GM21528 (cell line): ENCODE results near the gene CCDC40.
"Not testable (repeated sequence)": the region's sequence is repeated elsewhere in the genome, so short reads cannot be mapped to it uniquely, and the experiment has no call there.

ENCODE experiments used
- ATAC-seq: cut with Tn5 transposase; IDR thresholded peaks from one replicate; pipeline ENCODE4 v1.9.1; 2021; ENCODE audit warnings: mild to moderate bottlenecking, moderate library complexity; ENCODE audit not compliant: unreplicated experiment, low FRiP score

The CCDC40 gene

DNA sequence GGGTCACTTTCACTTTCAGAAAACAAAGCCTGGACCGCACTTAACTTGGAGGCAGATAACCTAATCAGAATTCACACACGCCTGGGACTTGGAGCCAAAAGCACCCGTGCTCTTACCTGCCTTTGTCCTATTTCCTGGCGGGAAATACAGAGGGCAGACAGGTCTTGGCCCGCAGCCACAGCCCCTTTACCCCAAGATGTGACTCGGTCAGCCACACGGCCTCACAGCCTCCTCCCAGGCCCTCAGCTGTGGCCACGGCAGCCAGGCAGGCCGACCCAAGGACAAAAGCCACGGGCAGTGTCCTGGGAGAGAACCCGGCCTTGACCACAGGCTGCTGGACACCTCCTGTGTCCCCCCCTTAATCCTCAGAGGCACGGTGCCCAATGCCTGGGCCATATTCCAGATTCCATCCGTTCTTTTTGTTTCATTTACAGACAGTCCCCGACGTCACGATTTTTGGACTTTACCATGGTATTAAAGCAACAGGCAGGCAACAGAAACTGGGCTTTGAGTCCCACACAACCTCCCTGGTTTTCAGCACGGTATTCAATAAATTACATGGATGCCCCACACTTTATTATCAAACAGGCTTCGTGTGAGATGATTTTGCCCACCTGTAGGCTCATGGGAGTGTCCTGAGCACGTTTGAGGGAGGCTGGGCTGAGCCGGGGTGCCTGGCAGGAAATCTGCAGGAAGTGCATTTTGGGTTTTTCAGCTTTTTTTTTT, 34.8 kb downstream of the CCDC40 start:
- no peak for ATAC-seq

DNA sequence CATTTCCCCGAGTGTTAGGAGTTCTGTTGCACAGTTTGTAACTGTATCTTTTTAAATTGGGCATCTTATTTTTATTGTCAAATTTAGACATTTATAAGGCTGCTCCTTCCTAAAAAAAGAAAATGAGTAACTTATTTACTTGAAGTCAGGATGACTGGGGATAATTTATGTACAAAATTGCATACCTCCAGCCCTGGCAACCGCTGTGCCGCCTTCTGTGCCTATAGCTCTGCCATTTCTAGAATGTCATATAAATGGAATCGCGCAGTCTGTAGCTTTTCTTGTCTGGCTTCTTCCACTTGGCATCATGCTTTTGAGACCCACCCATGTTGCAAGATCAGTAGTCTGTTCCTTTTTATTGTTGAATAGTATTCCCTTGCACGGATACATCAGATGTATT, 36.0 kb downstream of the CCDC40 start:
- no peak for ATAC-seq

DNA sequence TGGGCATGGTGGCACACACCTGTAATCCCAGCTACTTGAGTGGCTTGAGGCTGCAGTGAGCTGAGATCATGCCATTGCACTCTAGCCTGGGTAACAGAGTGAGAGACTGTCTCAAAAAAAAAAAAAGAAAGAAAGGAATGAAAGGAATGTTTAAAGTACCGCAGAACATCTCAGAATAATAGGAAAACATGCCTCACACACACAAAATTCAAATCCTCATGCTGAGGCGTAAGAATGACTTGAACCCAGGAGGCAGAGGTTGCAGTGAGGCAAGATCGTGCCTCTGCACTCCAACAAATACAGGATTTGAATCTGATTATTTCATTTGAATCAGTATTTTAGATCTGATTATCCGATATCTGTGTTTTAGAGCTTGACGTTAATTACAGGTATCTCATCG, 43.6 kb downstream of the CCDC40 start:
- no peak for ATAC-seq

DNA sequence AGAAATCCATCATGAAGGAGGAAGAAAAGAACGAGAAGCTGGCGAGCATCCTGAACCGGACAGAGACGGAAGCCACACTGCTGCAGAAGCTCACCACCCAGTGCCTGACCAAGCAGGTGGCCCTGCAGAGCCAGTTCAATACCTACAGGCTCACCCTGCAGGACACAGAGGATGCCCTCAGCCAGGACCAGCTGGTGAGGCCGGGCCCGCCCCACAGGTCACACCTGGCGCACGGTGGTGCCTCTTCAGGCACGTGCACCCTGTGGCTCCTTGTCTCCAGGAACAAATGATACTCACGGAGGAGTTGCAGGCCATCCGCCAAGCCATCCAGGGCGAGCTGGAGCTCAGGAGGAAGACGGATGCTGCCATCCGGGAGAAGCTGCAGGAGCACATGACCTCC, 45.2 kb downstream of the CCDC40 start:
- no peak for ATAC-seq

DNA sequence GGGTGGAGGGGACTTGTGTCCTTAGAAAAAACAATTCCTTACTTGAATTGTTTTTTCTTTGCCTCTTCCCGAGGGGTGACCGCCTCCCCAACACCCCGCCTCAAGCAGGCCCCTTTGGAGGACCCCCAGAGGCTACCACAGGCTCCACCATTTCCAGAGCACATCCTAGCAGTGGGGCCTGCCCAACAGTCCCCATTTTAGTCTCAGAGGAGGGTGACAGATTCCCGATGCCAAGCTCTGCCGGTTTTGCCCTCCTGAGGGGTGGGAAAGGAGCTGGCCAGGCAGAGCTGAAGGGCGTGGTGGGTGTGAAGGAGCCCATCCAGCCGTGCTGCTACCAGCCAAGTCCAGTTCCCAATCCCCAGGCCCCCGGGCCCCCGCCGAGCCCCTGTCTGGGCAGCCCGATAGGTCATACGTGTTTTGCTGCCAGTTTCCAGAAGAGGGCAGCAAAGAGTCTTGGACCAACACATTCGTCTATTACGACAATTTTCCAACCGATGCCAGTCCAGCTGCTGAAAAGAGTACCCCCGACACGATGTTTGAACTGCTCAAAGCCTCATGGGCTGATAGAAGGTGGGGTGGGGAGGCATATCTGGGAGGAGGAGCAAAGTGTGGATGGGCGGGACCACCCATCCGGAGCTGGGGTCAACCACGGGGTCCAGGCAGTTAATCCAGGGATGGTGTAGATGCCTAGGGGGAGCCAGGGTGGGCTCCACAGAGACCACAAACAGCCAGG, 46.1 kb downstream of the CCDC40 start:
- ATAC-seq = no peak

DNA sequence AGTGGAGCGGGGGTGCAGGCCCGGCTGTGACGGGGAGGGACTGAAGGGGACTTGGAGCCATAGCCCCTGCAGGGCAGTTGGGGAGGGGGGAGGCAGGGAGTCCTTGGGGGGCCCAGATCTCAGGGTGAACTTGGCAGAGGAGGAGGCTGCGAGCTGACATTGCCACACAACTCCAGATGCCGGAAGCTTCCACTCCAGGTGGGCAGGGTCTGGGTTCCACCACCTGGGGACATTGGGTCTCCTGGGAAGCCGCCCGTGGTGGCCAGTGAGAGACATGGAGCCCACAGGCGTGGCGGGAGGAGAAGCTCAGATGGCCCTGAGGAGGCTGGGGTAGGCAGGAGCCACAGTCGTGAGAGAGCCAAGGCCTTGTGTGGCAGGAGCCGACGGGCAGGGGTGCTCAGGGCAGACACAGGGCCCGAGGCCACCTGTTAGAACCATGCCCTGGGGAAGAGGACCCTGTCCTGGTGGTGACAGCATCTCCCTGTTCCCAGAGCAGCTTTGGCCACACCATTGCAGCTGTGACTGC, 46.8 kb downstream of the CCDC40 start:
- no peak for ATAC-seq

DNA sequence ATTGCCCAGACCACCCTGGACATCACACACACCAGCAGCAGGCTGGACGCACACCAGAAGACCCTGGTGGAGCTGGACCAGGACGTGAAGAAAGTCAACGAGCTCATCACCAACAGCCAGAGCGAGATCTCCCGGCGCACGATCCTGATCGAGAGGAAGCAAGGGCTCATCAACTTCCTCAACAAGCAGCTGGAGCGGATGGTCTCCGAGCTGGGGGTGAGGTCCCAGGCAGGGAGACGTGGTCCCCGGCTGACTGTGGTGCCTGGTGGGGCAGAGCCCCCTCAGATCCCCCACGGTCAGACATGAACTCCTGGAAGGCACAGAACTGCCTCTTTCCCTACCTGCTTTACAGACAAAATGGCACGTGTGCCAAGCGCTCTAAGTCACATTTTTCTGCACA, 48.3 kb downstream of the CCDC40 start:
- ATAC-seq = no peak

DNA sequence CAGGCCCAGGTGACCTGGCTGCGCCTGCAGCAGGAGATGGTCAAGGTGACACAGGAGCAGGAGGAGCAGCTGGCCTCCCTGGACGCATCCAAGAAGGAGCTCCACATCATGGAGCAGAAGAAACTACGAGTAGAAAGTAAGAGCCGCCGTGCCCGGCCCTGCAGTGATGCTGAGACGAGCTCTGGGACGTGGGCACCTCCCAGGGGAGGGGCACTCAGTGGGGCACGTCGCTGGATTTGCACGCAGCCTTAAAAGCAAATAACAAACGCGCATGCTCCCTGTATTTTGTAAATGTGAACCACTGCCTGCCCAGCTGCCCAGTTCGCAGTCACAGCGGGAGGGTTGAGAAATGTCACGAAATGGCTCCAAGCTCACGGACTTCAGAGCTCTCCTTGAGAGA, 49.6 kb downstream of the CCDC40 start:
- ATAC-seq = no peak

DNA sequence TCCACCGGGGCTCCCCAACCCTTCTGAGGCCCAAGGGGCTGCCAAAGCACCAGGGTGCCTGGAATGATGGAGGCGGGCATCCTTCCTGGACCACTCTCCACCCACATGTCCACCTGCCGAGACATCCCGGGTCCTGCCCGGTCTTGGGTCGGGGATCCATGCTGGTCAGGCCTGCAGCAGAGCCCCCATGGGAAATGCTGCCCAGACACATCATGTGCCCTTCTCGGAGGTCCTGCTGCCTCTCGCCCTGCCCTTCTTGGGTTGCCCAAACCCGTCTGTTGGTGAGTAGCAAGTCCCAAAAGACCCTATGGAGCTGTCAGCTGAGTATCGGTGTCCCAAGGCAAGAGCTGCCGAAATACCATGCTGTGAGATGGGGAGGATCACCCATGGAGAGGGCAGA, 50.2 kb downstream of the CCDC40 start:
- no peak for ATAC-seq

DNA sequence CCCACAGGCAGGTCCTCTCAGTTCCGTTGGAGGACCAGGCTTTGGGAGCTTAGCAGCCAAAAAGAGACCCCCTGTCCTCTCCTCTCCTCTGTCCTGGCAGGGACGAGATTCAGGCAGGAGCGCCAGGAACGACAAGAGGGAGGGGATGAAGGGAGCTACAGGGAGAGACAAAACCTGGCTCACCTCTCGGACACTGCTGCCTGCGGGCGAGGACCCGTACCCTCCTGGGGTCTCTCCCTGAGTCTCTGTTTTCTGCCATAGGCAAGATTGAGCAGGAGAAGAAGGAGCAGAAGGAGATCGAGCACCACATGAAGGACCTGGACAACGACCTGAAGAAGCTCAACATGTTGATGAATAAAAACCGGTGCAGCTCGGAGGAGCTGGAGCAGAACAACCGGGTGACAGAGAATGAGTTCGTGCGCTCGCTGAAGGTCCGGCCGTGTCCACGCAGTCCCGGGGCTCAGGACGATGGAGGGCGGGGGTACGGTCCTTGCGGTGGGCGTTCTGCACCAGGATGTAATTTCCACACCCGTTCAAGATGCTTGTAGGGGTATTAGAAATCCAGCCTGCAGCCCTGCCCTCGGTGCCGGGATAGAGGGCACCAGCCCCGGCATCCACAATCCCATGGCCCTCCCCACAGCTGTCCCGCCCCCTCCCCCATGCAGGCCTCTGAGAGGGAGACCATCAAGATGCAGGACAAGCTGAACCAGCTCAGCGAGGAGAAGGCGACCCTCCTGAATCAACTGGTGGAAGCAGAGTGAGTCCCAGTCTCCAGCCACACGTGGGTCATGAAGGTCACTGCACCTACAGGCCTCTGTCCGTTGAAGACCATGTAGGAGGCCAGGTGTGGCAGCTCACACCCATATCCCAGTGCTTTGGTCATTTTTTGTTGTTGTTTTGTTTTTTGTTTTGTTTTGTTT, 51.2 kb downstream of the CCDC40 start:
- no peak for ATAC-seq

DNA sequence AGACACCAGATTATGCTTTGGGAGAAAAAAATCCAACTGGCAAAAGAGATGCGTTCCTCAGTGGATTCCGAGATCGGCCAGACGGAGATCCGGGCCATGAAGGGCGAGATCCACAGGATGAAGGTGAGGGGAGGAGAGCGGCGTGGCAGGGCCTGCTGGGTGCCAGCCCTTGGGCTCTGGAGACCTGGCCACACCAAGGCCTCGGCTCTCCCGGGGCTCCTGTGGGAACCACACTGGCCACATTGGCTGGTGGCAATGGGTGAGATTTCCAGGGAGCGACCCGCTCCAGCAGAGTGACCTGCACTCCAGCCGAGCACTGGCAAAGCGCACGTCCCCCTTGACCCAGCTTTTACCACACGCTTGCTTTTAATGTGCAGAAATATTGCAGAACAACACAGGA, 53.3 kb downstream of the CCDC40 start:
- no peak for ATAC-seq

DNA sequence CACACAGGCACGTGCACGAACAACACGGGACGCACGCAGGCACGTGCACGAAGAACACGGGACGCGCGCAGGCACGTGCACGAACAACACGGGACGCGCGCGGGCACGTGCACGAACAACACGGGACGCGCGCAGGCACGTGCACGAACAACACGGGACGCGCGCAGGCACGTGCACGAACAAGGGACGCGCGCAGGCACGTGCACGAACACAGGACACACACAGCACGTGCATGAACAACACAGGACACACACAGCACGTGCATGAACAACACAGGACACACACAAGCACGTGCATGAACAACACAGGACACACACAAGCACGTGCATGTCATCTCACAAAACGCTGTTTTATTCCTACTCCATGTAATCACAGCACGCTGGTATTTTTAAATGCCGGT, 53.7 kb downstream of the CCDC40 start:
- ATAC-seq = not testable (repeated sequence)

DNA sequence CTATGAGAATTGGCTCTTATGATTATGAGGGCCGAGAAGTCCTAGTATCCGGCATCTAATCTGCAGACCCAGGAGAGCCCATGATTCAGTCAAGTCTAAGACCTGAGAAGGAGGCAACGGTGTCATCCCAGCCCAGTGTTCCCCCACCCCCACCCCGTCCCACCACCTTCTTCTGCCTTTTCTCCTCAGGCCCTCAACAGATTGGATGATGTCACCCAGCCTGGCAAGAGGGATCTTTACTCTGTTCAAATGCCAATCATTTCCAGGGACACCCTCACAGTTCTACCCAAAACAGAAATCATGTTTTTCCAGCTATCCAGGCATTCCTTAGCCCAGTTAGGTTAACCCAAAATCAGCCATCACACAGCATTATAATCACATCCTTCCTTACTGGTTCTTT, 54.9 kb downstream of the CCDC40 start:
- no peak for ATAC-seq

DNA sequence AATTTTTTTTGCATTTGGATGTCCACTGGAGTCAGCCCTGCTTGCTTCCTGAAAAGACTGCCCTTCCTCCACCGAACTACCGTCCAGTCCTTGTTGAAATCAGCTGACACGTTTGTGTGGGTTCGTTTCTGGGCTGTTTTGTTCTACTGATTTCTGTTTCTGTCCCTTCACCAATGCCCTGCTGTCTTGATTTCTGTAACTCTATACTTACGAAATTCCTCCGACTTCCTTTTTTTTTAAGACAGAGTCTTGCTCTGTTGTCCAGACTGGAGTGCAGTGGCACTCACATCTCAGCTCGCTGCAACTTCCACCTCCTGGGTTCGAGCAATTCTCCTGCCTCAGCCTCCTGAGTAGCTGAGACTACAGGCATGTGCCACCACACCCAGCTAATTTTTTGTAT, 56.5 kb downstream of the CCDC40 start:
- ATAC-seq = no peak

DNA sequence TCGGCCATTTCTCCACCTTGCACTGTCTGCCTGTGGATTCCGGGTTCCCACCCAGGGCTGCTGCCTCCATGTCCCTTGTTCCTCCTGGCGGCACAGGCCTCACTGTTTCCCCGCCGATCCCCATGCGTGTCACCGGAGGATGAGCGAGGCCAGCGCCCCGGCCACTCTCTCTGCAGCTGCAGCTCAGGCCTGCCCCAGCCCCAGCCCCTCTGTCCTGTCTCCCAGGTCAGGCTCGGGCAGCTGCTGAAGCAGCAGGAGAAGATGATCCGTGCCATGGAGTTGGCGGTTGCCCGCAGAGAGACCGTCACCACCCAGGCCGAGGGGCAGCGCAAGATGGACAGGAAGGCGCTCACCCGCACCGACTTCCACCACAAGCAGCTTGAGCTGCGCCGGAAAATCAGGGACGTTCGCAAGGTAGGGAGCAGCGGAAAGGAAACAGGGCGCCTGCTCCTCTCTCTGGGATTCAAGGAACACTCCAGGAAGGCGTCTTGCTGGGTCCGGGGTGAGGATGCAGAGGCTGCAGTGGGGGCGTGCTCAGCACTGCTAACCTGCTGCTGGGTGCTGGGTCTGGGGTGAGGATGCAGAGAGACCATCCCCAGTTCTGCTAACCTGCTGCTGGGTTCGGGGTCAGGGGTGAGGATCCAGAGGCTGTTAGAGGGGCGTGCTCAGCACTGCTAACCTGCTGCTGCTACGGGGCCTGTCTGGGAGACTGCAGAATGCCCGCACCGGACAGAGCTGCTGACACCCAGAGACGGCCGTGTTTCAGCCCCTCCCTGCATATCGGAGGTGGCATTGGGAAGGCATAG, 58.8 kb downstream of the CCDC40 start:
- ATAC-seq = no peak

DNA sequence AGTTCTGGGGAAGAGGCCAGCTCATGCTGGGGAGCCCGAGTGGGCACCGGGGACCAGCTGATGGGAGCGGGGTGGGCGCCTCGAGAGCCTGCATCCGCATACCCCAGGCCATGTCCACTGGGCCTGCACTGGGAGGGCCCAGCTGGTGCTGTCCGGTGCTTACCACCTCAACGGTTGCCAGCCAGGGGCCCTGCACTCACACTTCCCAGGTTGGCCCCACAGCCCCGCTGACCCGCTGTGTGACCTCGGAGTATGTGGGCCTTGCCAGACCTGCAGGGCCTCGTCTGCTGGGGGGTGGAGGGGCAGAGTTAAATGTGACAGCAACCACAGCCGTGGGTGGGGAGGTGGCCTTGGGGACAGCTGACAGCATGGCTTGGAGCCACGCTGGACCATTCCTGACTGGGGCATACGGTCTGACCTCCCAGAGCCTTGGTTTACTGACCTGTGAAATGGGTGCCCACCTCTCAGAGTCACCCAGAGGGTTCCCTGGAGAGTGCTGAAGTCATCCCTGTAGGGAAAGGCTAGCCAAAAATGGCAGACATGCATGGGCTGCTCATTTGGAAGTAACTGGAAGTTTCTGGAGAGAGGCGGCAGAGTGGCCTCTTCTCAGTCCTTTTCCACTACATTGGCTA, 59.5 kb downstream of the CCDC40 start:
- ATAC-seq = no peak

DNA sequence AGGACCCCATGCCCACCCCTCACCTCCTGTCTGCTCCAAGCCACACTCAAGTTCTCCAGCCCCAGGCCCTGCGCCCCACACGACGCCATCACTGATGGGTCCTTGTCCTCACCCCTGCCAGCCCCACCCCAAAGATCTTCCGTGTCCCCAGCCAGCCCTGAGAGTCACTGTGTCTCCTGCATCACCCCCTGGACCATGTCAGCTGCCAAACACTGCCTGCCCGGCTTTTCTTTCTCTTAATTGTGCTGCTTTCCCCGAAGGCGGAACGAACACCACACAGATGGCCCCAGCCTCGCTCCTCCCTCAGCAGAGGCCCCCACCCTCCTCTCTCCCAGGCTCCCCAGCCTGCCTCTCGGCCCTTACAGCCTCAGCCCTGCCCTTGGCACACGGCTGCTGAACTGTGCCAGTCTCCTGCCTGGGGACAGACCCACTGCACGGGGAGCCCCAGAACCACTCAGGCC, 60.1 kb downstream of the CCDC40 start:
- no peak for ATAC-seq

DNA sequence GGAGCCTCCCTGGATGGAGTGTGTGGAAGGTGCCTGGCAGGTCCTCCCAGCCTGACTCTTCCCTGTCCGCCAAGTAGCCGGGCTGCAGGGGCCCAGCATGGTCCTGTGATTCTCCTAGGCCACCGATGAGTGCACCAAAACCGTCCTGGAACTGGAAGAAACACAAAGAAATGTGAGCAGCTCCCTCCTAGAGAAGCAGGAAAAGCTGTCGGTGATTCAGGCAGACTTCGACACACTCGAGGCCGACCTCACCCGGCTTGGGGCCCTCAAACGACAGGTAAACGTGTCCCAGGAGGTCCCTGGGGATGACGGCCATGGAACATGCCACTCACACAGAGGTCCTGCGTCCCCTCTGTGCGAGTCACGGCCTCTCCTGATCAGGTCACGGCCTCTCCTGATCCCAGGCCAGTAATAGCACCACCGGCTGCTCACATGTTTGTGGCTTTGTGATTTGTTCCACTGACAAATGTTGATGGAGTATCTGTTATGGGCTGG, 60.7 kb downstream of the CCDC40 start:
- ATAC-seq = no peak
